IPS DF 4.7 (cell line): Measurements from ENCODE around the gene TIGD7.

Experiments used
- DNase-seq: peaks from one replicate; pipeline ENCODE4 v3.0.0-alpha.2; 2013; ENCODE audit warnings: low spot score; ENCODE audit errors: extremely low read depth

The TIGD7 gene

GRCh38 chr16:3305109-3306068, at the start of gene TIGD7, which contains the start of gene ZNF75A:
TIGD7 (minus strand) TSS chr16:3305430; CDS start chr16:3300614, 4,816 bp downstream.
ZNF75A (plus strand) TSS chr16:3305497; CDS start chr16:3308429, 2,932 bp downstream.
- no peak for DNase-seq

- no peak for DNase-seq
Observed at GRCh38 chr16:3349175-3349574, 43.9 kb upstream of the TIGD7 start.

- DNase-seq = no peak
Observed at GRCh38 chr16:3348547-3349167, 43.4 kb upstream of the TIGD7 start.

- no peak for DNase-seq
Observed at GRCh38 chr16:3347586-3347985, 42.4 kb upstream of the TIGD7 start.

GRCh38 chr16:3346041-3346440, 40.8 kb upstream of the TIGD7 start:
- no peak for DNase-seq

GRCh38 chr16:3328643-3329042, 23.4 kb upstream of the TIGD7 start:
- DNase-seq = no peak

- DNase-seq = no peak
Observed at GRCh38 chr16:3328104-3328503, 22.9 kb upstream of the TIGD7 start.

GRCh38 chr16:3327514-3327913, 22.3 kb upstream of the TIGD7 start:
- DNase-seq = no peak

- no peak for DNase-seq
Observed at GRCh38 chr16:3321816-3322215, 16.6 kb upstream of the TIGD7 start.

- DNase-seq = no peak
Observed at GRCh38 chr16:3317315-3317999, 12.2 kb upstream of the TIGD7 start.

- no peak for DNase-seq
Observed at GRCh38 chr16:3311496-3311895, 6.3 kb upstream of the TIGD7 start.

- DNase-seq = no peak
Observed at GRCh38 chr16:3306078-3306477, 848 bp upstream of the TIGD7 start.

GRCh38 chr16:3304370-3304769, 860 bp downstream of the TIGD7 start:
- no peak for DNase-seq

GRCh38 chr16:3295783-3296182, 9.4 kb downstream of the TIGD7 start:
- no peak for DNase-seq

GRCh38 chr16:3295209-3295608, 10.0 kb downstream of the TIGD7 start:
- DNase-seq = no peak

GRCh38 chr16:3292604-3293003, 12.6 kb downstream of the TIGD7 start:
- no peak for DNase-seq

GRCh38 chr16:3289998-3290673, 15.1 kb downstream of the TIGD7 start:
- no peak for DNase-seq

GRCh38 chr16:3285131-3285530, 20.1 kb downstream of the TIGD7 start:
- DNase-seq = no peak

- DNase-seq = no peak
Observed at GRCh38 chr16:3283543-3284447, 21.4 kb downstream of the TIGD7 start.
